HG02610 (cell line): ENCODE data around the gene UBXN6.

Experiments used
- ATAC-seq: cut with Tn5 transposase; IDR thresholded peaks from one replicate; pipeline ENCODE4 v1.9.1; 2021; ENCODE audit warnings: mild to moderate bottlenecking, moderate library complexity; ENCODE audit not compliant: unreplicated experiment

The UBXN6 gene

DNA sequence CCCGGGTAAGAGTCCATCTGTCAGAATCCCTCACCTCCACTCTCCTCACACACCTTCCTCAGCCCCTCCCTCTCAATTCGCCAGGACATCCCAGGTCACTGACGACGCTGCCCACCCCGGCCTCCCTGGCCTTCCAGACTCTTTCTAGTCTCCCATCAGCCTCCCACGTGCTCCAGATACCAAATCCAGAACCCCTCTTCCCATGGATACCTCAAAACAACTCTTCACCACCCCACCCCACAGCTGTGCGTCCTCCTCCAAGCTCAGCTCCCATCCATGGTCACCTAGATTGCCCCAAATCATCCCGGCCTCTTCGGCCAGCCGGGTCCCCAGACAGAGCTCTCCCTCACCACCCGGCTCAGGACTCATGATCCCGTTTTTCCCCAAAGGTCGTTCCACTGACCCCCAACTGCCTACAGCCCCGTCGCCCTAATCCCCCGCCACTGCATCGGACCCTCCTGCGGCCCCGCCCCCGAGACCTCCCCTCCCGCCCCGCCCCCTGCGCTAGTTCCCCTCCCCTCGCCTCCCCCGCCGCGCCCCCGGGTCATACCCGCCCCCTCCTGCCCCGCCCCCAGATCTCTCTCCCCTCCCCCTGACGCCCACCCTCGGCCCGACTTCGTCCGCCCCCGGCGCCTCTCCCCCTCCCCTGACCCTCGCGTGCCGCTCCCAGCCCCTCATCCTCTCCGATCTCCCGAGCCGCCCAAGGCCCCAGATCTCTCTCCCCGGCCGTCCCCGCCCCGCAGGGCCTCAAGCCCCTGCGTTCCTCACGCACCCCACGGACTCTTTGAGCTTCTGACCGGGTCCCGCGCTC lies 546 bp downstream of the UBXN6 start:
- no peak for ATAC-seq

DNA sequence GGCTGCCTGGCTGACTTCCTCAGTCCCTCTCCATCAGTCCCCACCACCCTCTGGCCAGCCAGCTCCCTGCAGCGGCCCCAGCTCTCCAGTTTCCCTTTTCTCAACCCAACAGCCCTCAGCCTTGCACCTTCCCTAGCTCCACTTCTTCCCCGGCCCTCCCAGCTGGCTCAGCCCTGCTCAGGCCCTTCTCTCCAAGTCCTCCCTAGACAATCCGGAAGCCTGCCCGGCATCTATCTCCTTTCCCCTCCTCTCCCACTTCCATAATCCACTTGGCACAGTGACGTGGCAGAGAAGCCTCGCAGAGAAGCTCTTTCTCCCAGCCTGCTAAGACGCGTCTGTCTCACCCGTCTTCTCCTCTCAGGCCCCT lies 1.1 kb downstream of the UBXN6 start:
- no peak for ATAC-seq

DNA sequence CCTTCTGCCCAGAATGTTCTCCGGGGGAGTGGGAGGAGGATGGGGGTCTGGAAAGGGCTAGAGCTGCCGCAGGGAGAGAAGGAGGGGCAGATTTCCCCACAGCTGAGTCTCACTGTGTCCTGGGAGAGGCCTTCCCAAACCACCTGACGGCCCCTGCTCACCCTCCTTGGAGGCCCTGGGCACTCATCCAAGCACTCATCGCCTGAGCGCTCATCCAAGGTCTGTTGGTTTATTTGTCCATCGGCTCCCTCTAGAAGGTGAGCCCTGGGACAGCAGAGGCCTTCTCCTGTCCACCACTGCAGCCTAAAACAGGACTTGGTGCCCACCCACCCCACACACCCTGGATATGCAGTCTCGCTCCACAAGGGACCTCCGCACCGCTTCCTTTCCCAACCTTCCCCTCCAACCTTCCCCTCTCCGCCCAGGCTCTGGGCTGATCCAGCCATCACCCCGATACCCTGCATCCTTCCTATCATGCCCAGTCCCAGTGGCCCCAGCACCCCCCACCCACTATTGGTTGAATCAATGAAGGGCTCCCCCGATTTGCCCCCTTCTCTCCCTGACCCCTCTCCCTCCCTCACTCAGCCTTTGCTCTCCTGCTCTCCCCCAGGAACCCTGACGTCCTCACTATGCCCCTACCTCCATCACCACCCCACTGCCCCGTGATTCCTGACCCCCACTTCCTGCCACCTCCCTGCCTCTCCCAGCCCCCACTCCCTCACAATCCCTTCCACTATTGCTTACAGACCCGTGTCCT lies 1.7 kb downstream of the UBXN6 start:
- no peak for ATAC-seq

DNA sequence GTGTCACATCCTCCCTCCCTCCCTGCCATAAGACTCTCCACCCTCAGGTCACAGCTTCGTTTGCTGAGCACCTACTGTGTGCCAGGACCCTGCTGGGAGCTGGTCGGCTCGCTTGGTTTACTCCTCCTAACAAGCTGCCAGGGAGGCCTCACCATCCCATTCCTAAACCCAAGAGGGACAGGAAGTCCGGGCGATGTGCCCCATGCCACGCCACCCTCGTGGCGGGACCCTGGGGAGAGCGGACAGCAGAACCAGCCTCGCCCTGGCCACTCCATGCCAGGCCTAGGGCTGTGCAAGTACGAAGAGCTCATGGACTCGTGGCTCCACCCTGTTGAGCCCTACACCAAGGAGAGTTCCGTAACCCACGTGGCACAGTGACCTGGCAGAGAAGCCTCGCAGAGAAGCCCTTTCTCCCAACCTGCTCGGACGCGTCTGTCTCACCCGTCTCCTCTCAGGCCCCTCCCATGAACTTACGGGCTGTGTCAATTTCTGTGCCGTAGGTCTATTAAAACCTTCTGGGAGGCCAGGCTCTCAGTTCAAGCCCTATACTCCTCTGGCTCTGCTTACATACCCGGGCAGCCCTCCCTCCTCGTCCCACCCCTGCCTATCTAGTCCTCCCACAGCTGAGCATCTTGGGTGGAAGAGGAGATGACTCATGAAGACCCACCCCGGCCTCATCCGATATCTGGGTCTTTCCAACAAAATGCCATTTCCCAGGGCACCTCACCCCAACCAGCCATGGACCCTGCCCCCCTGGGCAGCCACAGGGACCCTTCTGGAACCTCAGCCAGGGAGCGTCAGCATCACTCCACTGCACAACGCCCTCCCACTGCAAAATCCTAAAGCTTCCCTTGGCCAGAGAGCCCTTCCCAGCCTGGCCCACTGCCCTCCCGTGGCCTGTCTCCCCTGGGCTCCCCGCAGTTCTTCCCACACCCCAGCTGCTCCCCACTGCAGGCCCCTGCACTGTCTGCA lies 2.6 kb downstream of the UBXN6 start:
- ATAC-seq = no peak

DNA sequence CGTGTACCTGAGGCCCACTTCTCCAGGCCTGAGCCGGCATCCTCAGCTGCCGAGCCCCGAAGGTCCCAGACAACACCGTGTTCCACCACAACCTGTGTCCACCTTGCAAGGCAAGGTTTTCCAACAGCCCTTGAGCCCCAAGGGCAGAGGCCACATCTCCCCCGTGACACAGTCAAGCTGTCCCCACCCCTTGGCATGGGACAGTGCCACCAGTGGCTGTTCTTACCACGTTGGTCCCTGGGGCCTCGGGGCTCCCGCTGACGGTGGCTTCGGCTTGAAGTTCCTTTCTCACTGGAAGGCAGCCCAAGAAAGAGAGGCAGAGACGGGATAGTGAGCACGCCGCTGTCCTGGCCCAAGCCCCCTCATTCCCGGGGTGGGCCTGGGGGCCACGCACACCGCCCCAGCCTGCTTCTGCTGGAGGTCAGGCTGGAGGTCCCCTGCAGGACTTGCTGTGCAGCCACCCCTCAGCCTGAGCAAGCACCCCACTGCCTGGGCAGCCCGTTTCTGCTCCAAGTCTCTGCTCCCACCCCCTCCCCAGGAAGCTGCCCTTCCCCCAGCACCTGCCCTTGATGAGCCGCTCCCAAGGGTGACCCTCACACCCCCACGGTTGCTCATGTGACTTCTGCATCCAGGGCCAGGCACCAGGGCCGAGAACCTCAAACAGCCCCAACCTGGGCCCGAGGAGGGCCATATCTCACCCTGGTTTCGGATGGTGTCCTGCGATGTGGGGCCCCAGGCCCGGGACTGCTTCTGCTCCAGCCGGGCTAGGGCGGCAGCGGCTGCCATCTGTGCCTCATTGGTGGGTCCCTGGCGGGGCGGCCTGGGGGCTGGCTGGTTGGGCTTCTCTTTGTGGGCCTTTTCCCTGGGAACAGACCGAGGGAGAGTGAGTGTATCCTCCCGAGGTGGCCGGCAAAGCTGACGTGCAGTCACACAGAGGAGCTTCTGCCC lies 4.1 kb downstream of the UBXN6 start:
- no peak for ATAC-seq

DNA sequence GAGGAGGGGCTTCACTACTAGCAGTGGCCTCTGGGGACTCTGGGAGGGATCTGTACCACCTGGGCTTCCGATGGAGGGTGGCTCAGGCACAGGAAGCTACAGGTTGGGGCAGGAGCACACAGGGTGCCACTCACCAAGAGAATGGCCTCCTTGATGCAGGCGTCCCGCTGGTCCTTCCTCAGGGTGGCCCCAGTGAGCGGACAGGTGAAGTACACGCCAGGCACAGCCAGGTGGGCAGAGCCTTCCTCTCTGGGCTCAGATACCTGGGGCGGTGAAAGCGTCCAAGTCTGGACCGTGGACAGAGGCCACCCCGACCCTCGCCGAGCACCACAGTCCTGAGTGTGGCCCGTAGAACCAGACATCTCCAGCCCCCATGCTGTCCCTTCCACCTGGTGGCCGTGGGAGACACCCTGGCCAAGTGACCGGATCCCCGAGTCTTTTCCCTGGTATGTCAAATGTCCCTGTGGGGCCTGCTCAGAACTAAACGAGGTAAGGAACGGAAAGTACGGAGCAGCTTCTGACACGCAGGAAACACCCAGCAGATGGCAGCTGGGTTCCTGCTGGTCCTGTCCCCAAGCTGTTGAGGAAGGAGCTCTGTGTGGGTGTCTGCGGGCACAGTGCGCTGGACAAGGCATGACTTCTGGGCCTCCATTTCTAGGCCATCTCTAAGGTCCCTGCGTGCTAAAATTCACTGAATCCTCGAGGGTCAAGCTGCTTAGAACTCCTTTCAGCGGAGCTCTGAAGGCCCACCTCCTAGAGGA lies 5.2 kb downstream of the UBXN6 start:
- no peak for ATAC-seq

- no peak for ATAC-seq
Observed at GRCh38 chr19:4449639-4450028, 8.0 kb downstream of the UBXN6 start.

DNA sequence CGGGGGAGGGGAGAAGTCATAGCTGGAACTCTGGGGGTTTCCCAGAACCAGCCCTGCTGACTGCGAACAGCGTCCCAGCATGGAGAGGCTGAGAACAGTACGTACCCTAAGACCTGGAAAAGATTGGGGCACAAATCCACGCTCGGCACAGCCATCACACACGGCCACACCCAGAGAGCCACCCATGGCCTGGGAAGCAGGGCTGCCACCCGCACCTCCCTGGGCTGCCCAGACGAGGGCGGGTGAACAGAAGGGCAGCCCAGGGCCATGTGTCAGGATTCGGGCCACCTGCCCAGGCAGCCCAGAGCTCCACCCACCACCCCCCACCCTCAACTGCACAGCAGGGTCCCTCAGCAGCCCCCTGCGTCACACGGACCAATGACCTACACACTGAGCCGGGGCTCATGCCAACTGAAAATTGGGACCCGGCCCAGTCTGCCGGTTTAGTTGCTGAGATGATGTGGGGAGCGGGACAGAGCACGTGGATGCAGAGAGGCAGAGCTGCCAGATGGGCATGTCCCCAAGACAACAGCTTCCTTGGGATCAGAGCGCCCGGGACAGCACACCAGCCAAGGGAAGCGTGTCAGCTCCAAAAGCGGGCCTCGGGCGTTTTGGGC lies 8.5 kb downstream of the UBXN6 start:
- no peak for ATAC-seq

GRCh38 chr19:4448147-4448985 lies 9.2 kb downstream of the UBXN6 start:
- ATAC-seq = no peak

- no peak for ATAC-seq
Observed at GRCh38 chr19:4447327-4448146, 10.1 kb downstream of the UBXN6 start.

GRCh38 chr19:4446704-4447200 lies 10.8 kb downstream of the UBXN6 start:
- ATAC-seq = no peak

DNA sequence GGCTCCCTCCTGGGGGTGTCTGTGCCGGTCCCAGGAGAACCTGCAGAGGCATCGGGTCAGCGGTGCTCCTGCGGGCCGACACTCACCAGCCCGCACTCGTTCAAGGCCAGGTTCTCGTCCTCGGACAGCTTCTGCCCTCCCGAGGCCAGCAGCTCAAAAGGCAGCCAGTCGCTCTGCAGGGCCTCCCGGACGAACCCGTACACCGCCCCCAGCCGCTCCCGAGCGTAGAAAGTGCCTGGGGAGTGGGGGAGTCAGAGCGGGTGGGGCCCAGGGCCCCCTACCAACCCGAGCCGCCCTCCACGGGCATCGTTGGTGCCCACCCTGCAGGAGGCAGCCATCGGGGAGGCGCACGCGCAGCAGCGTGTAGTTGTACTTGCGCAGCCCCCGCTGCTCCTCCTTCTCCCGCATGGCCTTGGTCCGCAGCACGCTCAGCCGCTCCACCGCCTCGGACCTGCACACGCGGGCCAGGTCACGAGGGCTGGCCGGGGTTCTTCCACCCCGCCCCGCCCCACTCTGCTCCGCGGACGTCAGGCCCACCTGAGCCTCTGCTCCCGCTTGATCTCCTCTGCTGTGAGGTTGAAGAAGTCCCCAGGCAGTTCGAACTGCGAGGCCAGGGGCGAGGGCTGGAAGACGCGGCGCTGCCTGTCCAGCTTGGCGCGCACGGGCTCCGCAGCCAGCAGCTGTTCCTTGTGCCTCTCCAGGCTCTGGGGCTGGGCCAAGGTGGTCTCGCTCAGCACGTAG lies 11.5 kb downstream of the UBXN6 start:
- ATAC-seq = no peak

DNA sequence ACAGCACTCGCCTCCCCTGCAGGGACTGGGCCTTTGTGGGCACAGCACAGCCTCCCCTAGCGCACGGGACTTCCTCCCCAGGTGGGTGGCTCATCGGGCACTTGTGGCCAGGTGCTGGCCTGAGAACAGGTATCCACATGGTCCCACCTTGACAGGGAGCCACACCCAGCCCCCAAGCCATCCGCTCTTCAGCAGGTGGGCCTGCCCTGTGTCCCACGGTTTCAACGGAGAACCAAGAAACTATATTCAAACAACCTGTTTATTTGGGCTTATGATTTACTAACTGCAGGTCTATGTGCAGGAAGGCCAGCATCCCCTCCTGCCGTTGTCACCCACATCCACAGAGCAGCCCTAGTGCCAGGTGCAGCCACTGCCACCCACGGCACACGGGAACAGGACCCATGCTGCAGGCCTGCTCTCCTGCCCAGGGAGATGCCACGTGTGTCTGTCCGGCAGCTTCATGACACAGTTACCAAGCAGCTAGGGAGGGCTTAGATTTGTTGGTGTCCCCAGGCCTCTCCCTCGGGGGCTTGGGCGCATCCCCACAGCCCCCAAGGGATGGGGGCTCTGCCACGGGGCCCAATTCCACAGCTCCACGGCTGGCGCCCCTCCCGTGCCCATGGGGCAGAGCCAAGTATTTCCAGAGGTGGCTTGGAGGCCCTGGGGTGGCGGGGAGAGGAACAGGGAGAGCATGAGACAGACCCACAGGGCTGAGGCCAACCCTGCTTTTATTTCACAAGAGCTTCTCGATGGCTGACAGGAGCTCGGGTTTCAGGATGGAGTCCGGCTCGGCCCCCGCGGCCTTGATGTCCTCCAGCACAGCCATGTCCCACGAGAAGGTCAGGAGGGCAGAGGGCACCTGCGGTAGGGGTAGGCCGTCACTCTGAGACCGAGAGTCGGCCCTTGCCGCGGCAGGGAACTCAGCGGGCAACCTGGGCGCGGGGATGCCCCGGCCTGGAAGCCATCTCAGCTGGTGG lies 12.5 kb downstream of the UBXN6 start:
- no peak for ATAC-seq

DNA sequence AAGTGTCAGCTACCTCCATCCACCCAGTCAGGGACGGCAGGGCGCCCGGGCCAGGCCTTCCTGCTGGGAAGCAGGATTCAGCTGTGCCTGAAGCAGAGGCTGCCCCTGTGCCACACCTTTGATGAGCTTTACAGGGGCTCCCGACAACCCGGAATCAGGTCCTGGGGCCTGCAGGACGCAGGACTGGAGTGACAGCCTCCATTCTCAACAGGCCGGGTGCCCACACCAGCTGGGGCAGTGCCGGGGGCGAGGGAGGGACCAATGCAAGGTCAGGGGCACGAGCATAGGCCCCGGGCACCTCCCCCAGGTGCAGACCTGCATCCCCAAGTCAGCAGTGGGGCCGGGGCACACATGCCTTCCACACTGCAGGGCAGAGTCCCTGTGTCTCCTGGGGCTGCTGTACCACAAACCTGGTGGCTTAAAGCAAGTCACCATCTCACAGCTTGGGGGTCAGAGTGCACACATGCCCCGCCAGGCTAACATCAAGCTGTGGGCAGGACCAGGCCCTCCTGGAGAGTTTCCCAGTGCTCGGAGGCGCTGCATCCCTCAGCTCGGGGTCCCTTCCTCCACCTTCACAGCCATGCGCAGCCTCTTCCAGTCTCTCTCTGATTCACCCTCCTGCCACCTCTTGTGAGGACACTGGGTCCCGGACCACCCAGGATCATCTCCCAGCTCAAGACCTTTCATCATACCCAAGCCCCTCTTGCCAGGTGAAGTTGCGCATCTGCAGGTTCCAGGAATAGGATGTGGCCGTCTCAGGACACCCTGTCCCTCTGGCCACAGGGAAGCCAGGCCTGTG lies 13.4 kb downstream of the UBXN6 start:
- no peak for ATAC-seq
